Prostate gland (tissue), 2 donors: ENCODE measurements around the gene DUS1L.

ENCODE experiments used
- CTCF ChIP-seq, 4 experiments: fragments of 200-600 bp in 2 of 4; fragments of 450-650 bp in 2 of 4; sonication (generic) in 2 of 4; IDR thresholded peaks; 1 replicate in 3 of 4; 2 replicates in 1 of 4; pipeline ENCODE4 v1.5.1; 2016 to 2019; ENCODE audit warnings: antibody characterized with exemption in 4 of 4, mild to moderate bottlenecking in 2 of 4, moderate library complexity in 2 of 4
- POLR2AphosphoS5 ChIP-seq: sonication (generic); formaldehyde crosslinking; IDR thresholded peaks from one replicate; pipeline ENCODE4 v1.6.1; 2017; ENCODE audit warnings: antibody characterized with exemption

GRCh38 chr17:82015311-82015971 is 50.2 kb downstream of the DUS1L start:
- no peak for TF ChIP-seq POLR2AphosphoS5
- TF ChIP-seq CTCF (IDR thresholded peaks at IDR 0.05): no peak
